GM19438 (cell line): ENCODE measurements around the gene RFT1.

Experiments
- ATAC-seq: cut with Tn5 transposase; IDR thresholded peaks from one replicate; pipeline ENCODE4 v1.9.1; 2021; ENCODE audit warnings: low read depth; ENCODE audit not compliant: unreplicated experiment

RFT1 gene

GRCh38 chr3:53097887-53098286 lies 32.3 kb downstream of the RFT1 start:
- no peak for ATAC-seq

- ATAC-seq = no peak
These were observed 37.3 kb downstream of the RFT1 start for GRCh38 chr3:53092942-53093341.

- ATAC-seq = no peak
These were observed 38.0 kb downstream of the RFT1 start for GRCh38 chr3:53092216-53092615.

- no peak for ATAC-seq
These were observed 39.2 kb downstream of the RFT1 start for GRCh38 chr3:53091011-53091410.

- ATAC-seq = no peak
These were observed 40.7 kb downstream of the RFT1 start for GRCh38 chr3:53089511-53089910.

- ATAC-seq = no peak
These were observed 44.8 kb downstream of the RFT1 start for GRCh38 chr3:53085476-53085875.

GRCh38 chr3:53084310-53085001 lies 45.8 kb downstream of the RFT1 start:
- no peak for ATAC-seq

GRCh38 chr3:53083949-53084309 lies 46.3 kb downstream of the RFT1 start:
- no peak for ATAC-seq

GRCh38 chr3:53083521-53083920 lies 46.7 kb downstream of the RFT1 start:
- ATAC-seq = no peak

GRCh38 chr3:53082736-53083135 lies 47.5 kb downstream of the RFT1 start:
- ATAC-seq = no peak

- ATAC-seq = no peak
These were observed 48.9 kb downstream of the RFT1 start for GRCh38 chr3:53081318-53081717.

GRCh38 chr3:53080612-53081205 lies 49.5 kb downstream of the RFT1 start:
- ATAC-seq = no peak

GRCh38 chr3:53079791-53080555 lies 50.3 kb downstream of the RFT1 start:
- no peak for ATAC-seq

GRCh38 chr3:53079147-53079546 lies 51.1 kb downstream of the RFT1 start:
- ATAC-seq = no peak

- no peak for ATAC-seq
These were observed 51.6 kb downstream of the RFT1 start for GRCh38 chr3:53078656-53079055.

GRCh38 chr3:53077476-53078220 lies 52.6 kb downstream of the RFT1 start:
- no peak for ATAC-seq

GRCh38 chr3:53075743-53076140 lies 54.5 kb downstream of the RFT1 start:
- ATAC-seq = no peak

- no peak for ATAC-seq
These were observed 55.2 kb downstream of the RFT1 start for GRCh38 chr3:53074761-53075742.

GRCh38 chr3:53074366-53074696 lies 55.9 kb downstream of the RFT1 start:
- ATAC-seq = no peak
